ENCODE results near the gene MGMT. TPM values are rescaled to one million over a fixed set of nuclear protein-coding genes. Genes with fewer than 3 reads are reported as not detected.

The MGMT gene
- total and polyA plus RNA-seq, 7 donors, result 4.2 to 13.3 (median 7.5) TPM

DNA sequence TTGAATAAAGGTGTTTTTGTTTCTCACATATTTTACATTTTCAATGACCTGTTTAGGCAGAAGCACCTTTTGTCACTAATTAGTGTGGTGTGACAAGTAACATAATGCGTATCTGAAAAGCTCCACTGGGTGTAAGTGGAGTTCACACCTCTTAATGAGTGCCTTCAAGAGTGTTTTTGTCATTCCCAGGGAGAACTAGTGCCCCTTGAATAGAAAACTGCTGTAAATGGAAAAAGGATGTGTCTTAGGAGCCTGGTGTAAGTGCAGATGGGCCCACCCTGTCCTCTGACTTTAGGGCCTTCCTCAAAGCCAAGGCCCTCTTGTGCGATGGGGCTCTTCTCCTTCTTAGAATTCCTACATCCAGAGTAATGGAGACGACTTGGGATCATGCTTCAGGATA, 170.0 kb downstream of the MGMT start:
- no peaks in the 10 kb centered on the region for H3K9me3 ChIP-seq
- no peak for ATAC-seq
- no peaks in the 10 kb centered on the region for H3K4me1 ChIP-seq
- H3K27ac ChIP-seq, result no peak overlapping the region
- intact Hi-C loops (cut with DNase I), result no loop called here
- DNase-seq, result no peak
- no peaks in the 10 kb centered on the region for H3K36me3 ChIP-seq (ENCODE audit: insufficient read depth in 1 of 2, low read depth in 1 of 2)
- 93 to 95% (median 93%) methylated on average over 3 of the region's 3 CpGs for WGBS, 3 donors
- TF ChIP-seq, protein P1, sequence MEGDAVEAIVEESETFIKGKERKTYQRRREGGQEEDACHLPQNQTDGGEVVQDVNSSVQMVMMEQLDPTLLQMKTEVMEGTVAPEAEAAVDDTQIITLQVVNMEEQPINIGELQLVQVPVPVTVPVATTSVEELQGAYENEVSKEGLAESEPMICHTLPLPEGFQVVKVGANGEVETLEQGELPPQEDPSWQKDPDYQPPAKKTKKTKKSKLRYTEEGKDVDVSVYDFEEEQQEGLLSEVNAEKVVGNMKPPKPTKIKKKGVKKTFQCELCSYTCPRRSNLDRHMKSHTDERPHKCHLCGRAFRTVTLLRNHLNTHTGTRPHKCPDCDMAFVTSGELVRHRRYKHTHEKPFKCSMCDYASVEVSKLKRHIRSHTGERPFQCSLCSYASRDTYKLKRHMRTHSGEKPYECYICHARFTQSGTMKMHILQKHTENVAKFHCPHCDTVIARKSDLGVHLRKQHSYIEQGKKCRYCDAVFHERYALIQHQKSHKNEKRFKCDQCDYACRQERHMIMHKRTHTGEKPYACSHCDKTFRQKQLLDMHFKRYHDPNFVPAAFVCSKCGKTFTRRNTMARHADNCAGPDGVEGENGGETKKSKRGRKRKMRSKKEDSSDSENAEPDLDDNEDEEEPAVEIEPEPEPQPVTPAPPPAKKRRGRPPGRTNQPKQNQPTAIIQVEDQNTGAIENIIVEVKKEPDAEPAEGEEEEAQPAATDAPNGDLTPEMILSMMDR (IDR thresholded peaks at IDR 0.05), result no peak
- H3K27me3 ChIP-seq (ENCODE audit: insufficient read depth in 3 of 3, low read length in 2 of 3), result no peaks in the 10 kb centered on the region
- H3K4me3 ChIP-seq, result no peak overlapping the region

DNA sequence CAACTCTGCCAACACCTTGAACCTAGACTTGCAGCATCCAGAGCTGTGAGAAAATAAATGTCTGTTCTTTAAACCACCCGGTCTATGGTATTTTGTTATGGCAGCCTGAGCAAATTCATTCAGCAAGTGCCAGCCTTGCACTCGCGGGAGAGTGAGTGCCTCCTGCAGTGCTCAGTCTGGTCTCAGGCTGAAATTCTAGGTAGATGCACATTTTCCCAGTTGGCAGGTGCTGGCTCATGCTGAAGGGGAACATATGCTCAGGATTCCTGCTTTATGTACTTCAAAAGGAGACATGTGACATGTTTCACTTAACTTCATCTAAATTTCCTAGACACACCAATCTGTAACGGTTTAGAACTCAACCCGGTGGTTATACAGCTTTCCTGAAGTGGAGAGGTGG, 170.8 kb downstream of the MGMT start:
- Histone ChIP-seq H3K36me3 (ENCODE audit: insufficient read depth in 1 of 2, low read depth in 1 of 2) (no peaks in the 10 kb centered on the region), H3K27ac (no peak overlapping the region), H3K4me3 (no peak overlapping the region), H3K4me1 (no peaks in the 10 kb centered on the region), H3K9me3 (no peaks in the 10 kb centered on the region), H3K27me3 (ENCODE audit: insufficient read depth in 3 of 3, low read length in 2 of 3) (no peaks in the 10 kb centered on the region)
- ATAC-seq, result no peak
- WGBS, 3 donors, result 79 to 87% (median 86%) methylated on average over 5 of the region's 5 CpGs
- DNase-seq, result no peak
- intact Hi-C loops (cut with DNase I), result no loop called here
- TF ChIP-seq, protein P1 (IDR thresholded peaks at IDR 0.05), result no peak

DNA sequence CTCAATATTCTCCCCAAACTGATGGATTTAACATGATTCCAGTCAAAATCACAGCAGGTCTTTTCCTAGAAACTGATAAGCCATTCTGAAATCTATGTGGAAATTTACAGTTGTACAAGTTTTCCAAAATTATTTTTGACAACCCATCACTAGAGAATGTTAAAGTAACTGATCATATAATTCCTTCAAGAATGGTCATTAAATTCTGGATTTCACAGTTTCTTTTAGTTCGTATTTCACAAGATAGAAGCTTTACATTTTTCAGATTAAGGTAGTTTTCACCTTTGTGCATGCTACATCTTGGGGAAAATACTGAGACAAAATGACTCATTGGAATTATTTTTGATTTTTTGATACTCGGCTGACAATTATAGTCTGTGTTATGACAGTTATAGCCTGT, 174.3 kb downstream of the MGMT start:
- no peaks in the 10 kb centered on the region for H3K4me1 ChIP-seq
- no peak overlapping the region for H3K27ac ChIP-seq
- no peaks in the 10 kb centered on the region for H3K27me3 ChIP-seq (ENCODE audit: insufficient read depth in 3 of 3, low read length in 2 of 3)
- no peak overlapping the region for H3K4me3 ChIP-seq
- DNase-seq, result no peak
- 92 to 96% (median 96%) methylated on average over 2 of the region's 2 CpGs for WGBS, 3 donors
- ATAC-seq, result no peak
- H3K9me3 ChIP-seq, result no peaks in the 10 kb centered on the region
- H3K36me3 ChIP-seq (ENCODE audit: insufficient read depth in 1 of 2, low read depth in 1 of 2), result no peaks in the 10 kb centered on the region
- intact Hi-C loops (cut with DNase I), result no loop called here
- TF ChIP-seq, protein P1 (IDR thresholded peaks at IDR 0.05), result no peak

DNA sequence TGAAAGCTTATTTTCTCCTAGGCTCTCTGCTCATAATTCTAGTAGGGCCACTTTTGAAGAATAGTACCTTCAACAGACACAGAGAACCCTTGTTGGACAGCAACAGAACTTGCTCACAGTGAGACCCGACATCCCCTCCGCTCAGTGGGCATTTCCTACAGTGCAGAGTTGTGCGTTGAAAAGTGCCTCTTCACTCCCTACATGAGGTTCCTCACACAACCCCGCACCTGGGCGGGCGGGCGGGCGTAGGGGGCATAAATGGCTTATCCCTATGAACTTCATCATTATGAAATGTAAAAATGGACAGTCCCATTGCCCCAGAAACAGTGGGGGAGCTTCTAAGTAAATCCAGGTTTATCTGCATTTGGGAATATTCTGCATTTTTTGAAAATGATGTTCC, 174.9 kb downstream of the MGMT start:
- ATAC-seq, result no peak
- Histone ChIP-seq H3K4me1 (no peaks in the 10 kb centered on the region), H3K36me3 (ENCODE audit: insufficient read depth in 1 of 2, low read depth in 1 of 2) (no peaks in the 10 kb centered on the region), H3K4me3 (no peak overlapping the region), H3K9me3 (no peaks in the 10 kb centered on the region), H3K27me3 (ENCODE audit: insufficient read depth in 3 of 3, low read length in 2 of 3) (no peaks in the 10 kb centered on the region), H3K27ac (no peak overlapping the region)
- intact Hi-C loops (cut with DNase I), result no loop called here
- WGBS, 3 donors, result 90 to 99% (median 97%) methylated on average over 8 of the region's 8 CpGs
- DNase-seq, result no peak
- TF ChIP-seq, protein P1 (IDR thresholded peaks at IDR 0.05), result no peak

DNA sequence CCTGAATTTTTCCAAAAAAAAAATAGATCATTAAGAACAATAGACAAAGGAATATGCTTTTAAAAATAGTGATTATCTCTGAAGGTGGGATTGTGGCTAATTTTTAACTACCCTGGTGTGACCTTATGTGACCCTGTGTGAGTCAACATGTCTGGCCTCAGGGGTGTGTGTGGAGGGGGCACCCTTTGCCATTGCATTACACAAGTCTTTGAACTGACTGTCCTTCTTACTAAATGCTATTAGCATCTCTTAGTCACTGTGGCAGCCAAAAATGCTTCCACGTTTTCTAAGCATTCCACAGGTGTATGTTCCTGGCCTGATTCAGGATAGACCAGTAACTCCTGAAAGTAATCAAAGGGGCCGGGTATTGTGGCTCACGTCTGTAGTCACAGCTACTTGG, 175.4 kb downstream of the MGMT start:
- 77 to 92% (median 87%) methylated on average over 3 of the region's 3 CpGs for WGBS, 3 donors
- no peak overlapping the region for H3K27ac ChIP-seq
- DNase-seq (no peak), ATAC-seq (no peak)
- H3K4me1 ChIP-seq, result no peaks in the 10 kb centered on the region
- H3K36me3 ChIP-seq (ENCODE audit: insufficient read depth in 1 of 2, low read depth in 1 of 2), result no peaks in the 10 kb centered on the region
- TF ChIP-seq, protein P1 (IDR thresholded peaks at IDR 0.05), result no peak
- intact Hi-C loops (cut with DNase I), result no loop called here
- no peak overlapping the region for H3K4me3 ChIP-seq
- no peaks in the 10 kb centered on the region for H3K27me3 ChIP-seq (ENCODE audit: insufficient read depth in 3 of 3, low read length in 2 of 3)
- no peaks in the 10 kb centered on the region for H3K9me3 ChIP-seq
